Measurements from ENCODE around the gene PPFIA2. TPM values are rescaled to one million over a fixed set of nuclear protein-coding genes. Genes with fewer than 3 reads are reported as not detected.

Gene PPFIA2
- polyA plus RNA-seq, 3 donors: not detected

DNA sequence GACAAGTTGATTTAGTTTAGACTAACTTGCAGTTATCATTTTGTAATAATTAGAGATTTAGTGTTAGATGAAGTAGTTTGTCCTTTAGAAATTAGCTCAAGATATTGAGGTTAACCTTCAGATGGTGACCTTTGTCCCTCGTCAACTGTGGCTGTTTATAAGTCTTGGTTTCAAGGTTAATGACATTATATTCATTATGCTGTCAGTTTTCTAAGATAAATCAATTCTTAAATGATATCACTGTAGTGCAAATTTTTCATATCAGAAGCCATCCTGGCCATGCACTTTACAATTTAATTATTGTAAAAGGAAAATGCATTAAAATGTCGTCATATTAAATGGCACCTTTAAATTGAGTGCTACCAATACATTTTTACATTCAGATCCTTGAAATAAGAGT is 19.6 kb upstream of the PPFIA2 start:
- H2AFZ ChIP-seq (ENCODE audit: insufficient read depth, low read depth, low read length, poor library complexity, severe bottlenecking): no peak overlapping the region
- no peak overlapping the region for H3K4me3 Mint-ChIP-seq
- no peak overlapping the region for H3K27ac ChIP-seq (ENCODE audit: low read depth in 1 of 2, low read length in 2 of 2)
- TF ChIP-seq CTCF (IDR thresholded peaks at IDR 0.05): no peak
- no CpG with 5 or more reads among the region's 2 CpGs for WGBS (ENCODE audit: insufficient coverage)
- no peak overlapping the region for H3K4me3 ChIP-seq (replicated peaks in 1 of 3; ENCODE audit: low read depth in 2 of 3, low read length in 3 of 3)
- no peaks in the 10 kb centered on the region for H3K4me1 ChIP-seq (ENCODE audit: control insufficient read depth in 1 of 2, insufficient read depth in 2 of 2, low read length in 2 of 2)
- no peaks in the 10 kb centered on the region for H3K9me3 Mint-ChIP-seq
- no peaks in the 10 kb centered on the region for H3K36me3 Mint-ChIP-seq
- H3K4me2 ChIP-seq (replicated peaks; ENCODE audit: extremely low read depth, low read length, poor library complexity, severe bottlenecking): no peak overlapping the region
- H3K9me3 ChIP-seq (replicated peaks in 1 of 2; ENCODE audit: control insufficient read depth in 1 of 2, insufficient read depth in 1 of 2, low read length in 2 of 2): no peaks in the 10 kb centered on the region
- H3K27me3 Mint-ChIP-seq (ENCODE audit: low read depth in 3 of 3): peaks cover 0 to 7% (median 3%) of the 10 kb centered on the region in 3 donors
- intact Hi-C loops (cut with micrococcal nuclease): no loop called here
- no peak for DNase-seq
- H3K27ac Mint-ChIP-seq: no peak overlapping the region
- H4K20me1 ChIP-seq (ENCODE audit: insufficient read depth, low read length): no peaks in the 10 kb centered on the region
- no peaks in the 10 kb centered on the region for H3K4me1 Mint-ChIP-seq
- H3K79me2 ChIP-seq (ENCODE audit: insufficient read depth, low read length): no peaks in the 10 kb centered on the region
- H3K27me3 ChIP-seq (ENCODE audit: control insufficient read depth in 2 of 2, insufficient read depth in 2 of 2, low read length in 2 of 2): peaks cover 0 to 2% of the 10 kb centered on the region in 2 donors
- H3K9ac ChIP-seq (ENCODE audit: insufficient read depth, low read length, poor library complexity, severe bottlenecking): no peak overlapping the region
- H3K36me3 ChIP-seq (replicated peaks in 1 of 2; ENCODE audit: control insufficient read depth in 1 of 2, insufficient read depth in 2 of 2, low read length in 2 of 2): no peaks in the 10 kb centered on the region

DNA sequence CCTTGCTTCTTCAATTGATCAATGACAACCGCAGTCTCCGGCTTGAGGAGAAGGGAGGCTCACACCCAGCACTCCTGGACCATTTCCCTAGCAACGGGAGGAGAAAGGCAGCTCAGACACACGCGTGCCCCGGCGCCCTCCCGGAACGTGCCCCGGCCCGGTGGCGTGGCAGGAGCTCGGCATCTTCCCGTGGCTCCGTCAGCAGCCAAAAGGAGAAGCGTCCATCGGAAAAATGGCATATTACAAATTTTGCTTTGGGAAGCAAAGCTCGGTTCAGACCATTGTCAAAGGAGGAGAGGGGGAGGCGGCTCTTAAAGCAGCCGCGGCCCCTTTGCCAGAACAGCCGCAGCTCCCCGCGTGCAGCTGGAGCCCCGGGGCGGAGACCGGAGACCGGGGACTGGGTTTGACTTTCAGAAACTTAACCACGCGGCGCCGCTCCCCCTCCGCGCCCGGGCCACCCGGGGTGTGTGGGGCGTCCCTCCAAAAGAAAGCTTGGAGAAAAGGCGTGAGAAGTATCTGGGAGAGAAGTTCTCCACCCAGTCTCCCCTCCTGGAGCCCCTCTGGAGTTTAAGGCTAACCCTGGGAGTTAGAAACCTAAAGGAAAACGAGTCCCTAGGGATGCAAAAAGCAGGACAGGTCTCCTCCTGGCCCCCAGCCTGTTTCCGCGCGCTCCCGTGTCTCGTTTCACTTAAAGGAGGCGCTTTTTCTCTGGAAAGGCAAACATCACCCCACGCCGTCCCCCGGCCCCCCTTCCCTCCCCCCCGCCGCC is 545 bp downstream of the PPFIA2 start:
- H3K36me3 Mint-ChIP-seq: no peaks in the 10 kb centered on the region
- peaks cover 3% of the 10 kb centered on the region for H3K4me1 Mint-ChIP-seq
- Histone ChIP-seq H3K9me3 (replicated peaks in 1 of 2; ENCODE audit: control insufficient read depth in 1 of 2, insufficient read depth in 1 of 2, low read length in 2 of 2) (peaks cover 0 to 15% of the 10 kb centered on the region in 2 donors), H3K27ac (ENCODE audit: low read depth in 1 of 2, low read length in 2 of 2) (no peak overlapping the region), H3K27me3 (ENCODE audit: control insufficient read depth in 2 of 2, insufficient read depth in 2 of 2, low read length in 2 of 2) (peaks cover 35 to 55% of the 10 kb centered on the region in 2 donors), H3K79me2 (ENCODE audit: insufficient read depth, low read length) (no peaks in the 10 kb centered on the region), H3K9ac (ENCODE audit: insufficient read depth, low read length, poor library complexity, severe bottlenecking) (no peak overlapping the region), H4K20me1 (ENCODE audit: insufficient read depth, low read length) (no peaks in the 10 kb centered on the region), H3K4me1 (ENCODE audit: control insufficient read depth in 1 of 2, insufficient read depth in 2 of 2, low read length in 2 of 2) (peaks cover 0 to 5% of the 10 kb centered on the region in 2 donors), H3K36me3 (replicated peaks in 1 of 2; ENCODE audit: control insufficient read depth in 1 of 2, insufficient read depth in 2 of 2, low read length in 2 of 2) (no peaks in the 10 kb centered on the region), H2AFZ (ENCODE audit: insufficient read depth, low read depth, low read length, poor library complexity, severe bottlenecking) (no peak overlapping the region), H3K4me3 (replicated peaks in 1 of 3; ENCODE audit: low read depth in 2 of 3, low read length in 3 of 3) (no peak overlapping the region), H3K4me2 (replicated peaks; ENCODE audit: extremely low read depth, low read length, poor library complexity, severe bottlenecking) (peak overlapping the region; percentile 27)
- peaks cover 0 to 9% (median 2%) of the 10 kb centered on the region in 7 donors for H3K9me3 Mint-ChIP-seq
- under 1% methylated on average over 33 of the region's 50 CpGs for WGBS (ENCODE audit: insufficient coverage)
- DNase-seq: no peak
- peaks cover 30 to 50% (median 39%) of the 10 kb centered on the region in 3 donors for H3K27me3 Mint-ChIP-seq (ENCODE audit: low read depth in 3 of 3)
- TF ChIP-seq CTCF (IDR thresholded peaks at IDR 0.05): no peak
- intact Hi-C loops (cut with micrococcal nuclease): no loop called here
- H3K27ac Mint-ChIP-seq: no peak overlapping the region
- H3K4me3 Mint-ChIP-seq: peak overlapping the region in 1 of 2 donors; percentile 18

Measured in CD14-positive monocyte (primary cell).